HG03039 (cell line): ENCODE measurements around the gene UGGT1.
"Not testable (repeated sequence)": the region's sequence is repeated elsewhere in the genome, so short reads cannot be mapped to it uniquely, and the experiment has no call there.

Source experiments
- ATAC-seq: cut with Tn5 transposase; IDR thresholded peaks from one replicate; pipeline ENCODE4 v1.9.1; 2021; ENCODE audit warnings: mild to moderate bottlenecking, moderate library complexity; ENCODE audit not compliant: unreplicated experiment

Gene UGGT1

GRCh38 chr2:128172191-128172590 lies 81.2 kb downstream of the UGGT1 start:
- ATAC-seq, result no peak

GRCh38 chr2:128174067-128174466 lies 83.1 kb downstream of the UGGT1 start:
- not testable (repeated sequence) for ATAC-seq

GRCh38 chr2:128177315-128177714 lies 86.3 kb downstream of the UGGT1 start:
- no peak for ATAC-seq

GRCh38 chr2:128178149-128178649 lies 87.2 kb downstream of the UGGT1 start:
- no peak for ATAC-seq

GRCh38 chr2:128178650-128179460 lies 87.9 kb downstream of the UGGT1 start:
- ATAC-seq, result no peak

- no peak for ATAC-seq
Observed at GRCh38 chr2:128179461-128179755, 88.4 kb downstream of the UGGT1 start.

GRCh38 chr2:128180031-128180430 lies 89.0 kb downstream of the UGGT1 start:
- ATAC-seq, result no peak

GRCh38 chr2:128185576-128185975 lies 94.6 kb downstream of the UGGT1 start:
- no peak for ATAC-seq

- ATAC-seq, result no peak
Observed at GRCh38 chr2:128187032-128187654, 96.1 kb downstream of the UGGT1 start.

- no peak for ATAC-seq
Observed at GRCh38 chr2:128195435-128195984, 104.5 kb downstream of the UGGT1 start.

GRCh38 chr2:128196026-128196425 lies 105.0 kb downstream of the UGGT1 start:
- ATAC-seq, result no peak

GRCh38 chr2:128196471-128196931 lies 105.5 kb downstream of the UGGT1 start:
- no peak for ATAC-seq

GRCh38 chr2:128197059-128197458 lies 106.1 kb downstream of the UGGT1 start:
- no peak for ATAC-seq

GRCh38 chr2:128198656-128199055 lies 107.7 kb downstream of the UGGT1 start:
- ATAC-seq, result no peak

GRCh38 chr2:128199141-128199540 lies 108.1 kb downstream of the UGGT1 start:
- no peak for ATAC-seq

GRCh38 chr2:128202791-128203190 lies 111.8 kb downstream of the UGGT1 start:
- no peak for ATAC-seq

- no peak for ATAC-seq
Observed at GRCh38 chr2:128206245-128206644, 115.2 kb downstream of the UGGT1 start.

GRCh38 chr2:128208023-128208422 lies 117.0 kb downstream of the UGGT1 start:
- ATAC-seq, result no peak

GRCh38 chr2:128208631-128209324 lies 117.8 kb downstream of the UGGT1 start:
- not testable (repeated sequence) for ATAC-seq

GRCh38 chr2:128214251-128214650 lies 123.3 kb downstream of the UGGT1 start:
- no peak for ATAC-seq

- no peak for ATAC-seq
Observed at GRCh38 chr2:128214866-128215460, 124.0 kb downstream of the UGGT1 start.
